K562 (cell line): ENCODE measurements around the gene SOST. TPM values are rescaled to one million over a fixed set of nuclear protein-coding genes. Genes with fewer than 3 reads are reported as not detected.

ENCODE experiments used
- ATAC-seq: fragments of 200-7000 bp; cut with Tn5 transposase; 3 replicates; pipeline ENCODE4 v1.9.1; 2020; ENCODE audit warnings: moderate library complexity
- BruUV-seq: library from RNA; stranded (reverse); fragments of 400-500 nt; replicated peaks from 2 replicates; lab custom pipeline; 2021; lab: Mats Ljungman, UMichigan
- CTCF ChIA-PET: fragments of 300-600 bp; formaldehyde crosslinking; extraction: SDS; loops from one replicate; lab custom pipeline; 2021; ENCODE audit warnings: low intra/inter-chr PET ratio; lab: Yijun Ruan, JAX
- POLR2A ChIA-PET: fragments of 300-600, 350-650 bp; sonication (Branson Sonifier 250); formaldehyde crosslinking; extraction: SDS; loops from one replicate; lab custom pipeline; 2021; ENCODE audit warnings: antibody characterized with exemption, inconsistent platforms; lab: Yijun Ruan, JAX
- DNase-seq, 4 experiments: peaks; one replicate each; pipeline versions ENCODE4 v3.0.0 to v3.0.0-alpha.2; 2011 to 2018; ENCODE audit warnings: low spot score in 3 of 4, mixed read lengths in 3 of 4; ENCODE audit errors: extremely low read depth in 1 of 4
- FAIRE-seq: peaks from 2 replicates; lab custom pipeline; 2011; peaks lifted over from hg19 to GRCh38; lab: Jason Lieb, UNC
- H2AFZ ChIP-seq: 2 replicates; pipeline ENCODE4 v1.6.0; 2011; ENCODE audit warnings: low read depth, low read length, control low read depth, inconsistent platforms
- H3K27ac ChIP-seq: fragments of 200-600 bp; 3 replicates; pipeline ENCODE4 v1.8.0; 2011; ENCODE audit warnings: low read depth, mild to moderate bottlenecking, control low read depth, inconsistent platforms, low read length, moderate library complexity, mixed read lengths; ENCODE audit errors: extremely low read depth
- H3K27me3 ChIP-seq, 2 experiments: fragments of 300-600 bp in 1 of 2; 2 replicates in 1 of 2; 3 replicates in 1 of 2; pipeline versions ENCODE4 v1.6.0 to v1.8.0; 2011; ENCODE audit warnings: inconsistent platforms in 2 of 2, low read length in 2 of 2, mild to moderate bottlenecking in 1 of 2, mixed read lengths in 1 of 2, moderate library complexity in 1 of 2; ENCODE audit not compliant: control insufficient read depth in 2 of 2, insufficient read depth in 2 of 2
- H3K36me3 ChIP-seq: fragments of 300-600 bp; 3 replicates; pipeline ENCODE4 v1.8.0; 2011; ENCODE audit warnings: mild to moderate bottlenecking, low read length, inconsistent platforms; ENCODE audit not compliant: control insufficient read depth, insufficient read depth
- H3K4me1 ChIP-seq, 2 experiments: fragments of 200-600 bp in 1 of 2; replicated peaks in 1 of 2; 2 replicates in 1 of 2; 3 replicates in 1 of 2; pipeline versions ENCODE4 v1.5.1 to v1.8.0; 2011; ENCODE audit warnings: inconsistent platforms in 2 of 2, low read length in 2 of 2, mild to moderate bottlenecking in 1 of 2, mixed read lengths in 1 of 2, moderate library complexity in 1 of 2; ENCODE audit not compliant: control insufficient read depth in 2 of 2, insufficient read depth in 2 of 2
- H3K4me2 ChIP-seq: 2 replicates; pipeline ENCODE4 v1.6.1; 2011; ENCODE audit warnings: low read length, control low read depth, inconsistent platforms, mixed read lengths; ENCODE audit not compliant: insufficient read depth
- H3K4me3 ChIP-seq: fragments of 200-600 bp; sonication (generic), shearing (Covaris generic); 2 replicates; pipeline ENCODE4 v1.5.1; 2016; ENCODE audit warnings: control low read depth, inconsistent platforms
- H3K79me2 ChIP-seq: fragments of 200-600 bp; 3 replicates; pipeline ENCODE4 v1.8.0; 2011; ENCODE audit warnings: low read length, inconsistent platforms; ENCODE audit not compliant: control insufficient read depth, insufficient read depth
- H3K9ac ChIP-seq, 2 experiments: 2 replicates each; pipeline versions ENCODE4 v1.6.0 to v1.6.1; 2011; ENCODE audit warnings: low read depth in 2 of 2, low read length in 2 of 2, control low read depth in 1 of 2, inconsistent platforms in 1 of 2, mild to moderate bottlenecking in 1 of 2, mixed read lengths in 1 of 2; ENCODE audit not compliant: insufficient read depth in 1 of 2
- H3K9me1 ChIP-seq: one replicate; pipeline ENCODE4 v1.6.0; 2011; ENCODE audit warnings: inconsistent platforms, mild to moderate bottlenecking, low read length, moderate library complexity; ENCODE audit not compliant: control insufficient read depth, insufficient read depth
- H3K9me3 ChIP-seq: replicated peaks from 2 replicates; pipeline ENCODE4 v1.5.1; 2011; ENCODE audit warnings: low read depth, low read length, inconsistent platforms; ENCODE audit not compliant: control insufficient read depth, insufficient read depth
- H4K20me1 ChIP-seq: replicated peaks from 2 replicates; pipeline ENCODE4 v1.6.1; 2011; ENCODE audit warnings: low read length, inconsistent platforms, mixed read lengths; ENCODE audit not compliant: control insufficient read depth, insufficient read depth
- ARID1B ChIP-seq: fragments of 450-650 bp; IDR thresholded peaks from 2 replicates; pipeline ENCODE4 v1.6.1; 2016; ENCODE audit warnings: antibody characterized with exemption, mild to moderate bottlenecking, inconsistent platforms
- CBFA2T2 ChIP-seq: fragments of 450-650 bp; conservative IDR thresholded peaks from 2 replicates; pipeline ENCODE4 v1.6.1; 2017; ENCODE audit warnings: mild to moderate bottlenecking
- EHMT2 ChIP-seq: fragments of 450-650 bp; IDR thresholded peaks from 2 replicates; pipeline ENCODE4 v1.6.1; 2018; ENCODE audit warnings: antibody characterized with exemption
- ETV6 ChIP-seq, 3 experiments: fragments of 150-350 bp in 1 of 3; sonication (generic) in 1 of 3; formaldehyde crosslinking in 1 of 3; IDR thresholded peaks; 2 replicates each; pipeline versions ENCODE4 v1.6.1 to v1.8.0; 2014 to 2022; ENCODE audit warnings: borderline replicate concordance in 2 of 3, low read depth in 2 of 3, antibody characterized with exemption in 1 of 3, low read length in 1 of 3, mild to moderate bottlenecking in 1 of 3, missing genetic modification reagents in 1 of 3
- EWSR1 ChIP-seq: fragments of 450-650 bp; IDR thresholded peaks from 2 replicates; pipeline ENCODE4 v1.6.1; 2018; ENCODE audit warnings: borderline replicate concordance, mild to moderate bottlenecking, low read depth, moderate library complexity; ENCODE audit not compliant: partially characterized antibody
- HCFC1 ChIP-seq: IDR thresholded peaks from 2 replicates; pipeline ENCODE4 v1.6.1; 2012; ENCODE audit warnings: low read depth, low read length, improper control_type of control experiment
- HDAC1 ChIP-seq, 2 experiments: fragments of 450-650 bp; IDR thresholded peaks; 2 replicates each; pipeline ENCODE4 v1.6.1; 2016 to 2017; ENCODE audit warnings: inconsistent platforms in 1 of 2, mild to moderate bottlenecking in 1 of 2, moderate library complexity in 1 of 2
- JUN ChIP-seq, 2 experiments: sonication (generic) in 1 of 2; formaldehyde crosslinking in 1 of 2; IDR thresholded peaks; 2 replicates each; pipeline versions ENCODE4 v1.6.1 to v1.8.0; 2012 to 2022; ENCODE audit warnings: borderline replicate concordance in 2 of 2, mild to moderate bottlenecking in 2 of 2, improper control_type of control experiment in 1 of 2, low read depth in 1 of 2, low read length in 1 of 2, missing genetic modification reagents in 1 of 2
- KDM5B ChIP-seq: fragments of 200-600 bp; sonication (generic); IDR thresholded peaks from 2 replicates; pipeline ENCODE4 v1.6.1; 2012; ENCODE audit warnings: low read depth, mild to moderate bottlenecking, moderate library complexity, low read length, control low read depth, inconsistent platforms; ENCODE audit not compliant: insufficient replicate concordance
- MBD2 ChIP-seq: sonication (generic); IDR thresholded peaks from 2 replicates; pipeline ENCODE4 v1.6.1; 2016; ENCODE audit warnings: low read depth, borderline replicate concordance
- MCM2 ChIP-seq: fragments of 450-650 bp; IDR thresholded peaks from 2 replicates; pipeline ENCODE4 v1.6.1; 2017; ENCODE audit warnings: low read depth, mild to moderate bottlenecking
- NFE2 ChIP-seq: IDR thresholded peaks from 2 replicates; pipeline ENCODE4 v1.6.1; 2014; ENCODE audit warnings: antibody characterized with exemption, low read depth
- PML ChIP-seq: IDR thresholded peaks from 2 replicates; pipeline ENCODE4 v1.6.1; 2012; ENCODE audit warnings: low read length, inconsistent platforms
- TAF7 ChIP-seq: fragments of 450-650 bp; IDR thresholded peaks from 2 replicates; pipeline ENCODE4 v1.6.1; 2016; ENCODE audit warnings: missing genetic modification characterization, missing compliant biosample characterization
- XRCC3 ChIP-seq: fragments of 450-650 bp; IDR thresholded peaks from 2 replicates; pipeline ENCODE4 v1.6.1; 2017; ENCODE audit warnings: mild to moderate bottlenecking, moderate library complexity
- ZFPM2 ChIP-seq: fragments of 250-450 bp; sonication (Bioruptor Pico); IDR thresholded peaks from 2 replicates; pipeline ENCODE4 v1.5.1; 2022; ENCODE audit warnings: mild to moderate bottlenecking
- ZNF212 ChIP-seq: fragments of 450-650 bp; formaldehyde crosslinking; IDR thresholded peaks from 2 replicates; pipeline ENCODE4 v1.4.0; 2020; ENCODE audit warnings: mild to moderate bottlenecking
- ZNF511 ChIP-seq: sonication (generic); formaldehyde crosslinking; IDR thresholded peaks from 2 replicates; pipeline ENCODE4 v1.8.0; 2022; ENCODE audit warnings: mild to moderate bottlenecking, missing genetic modification reagents
- WGBS: fragments of 100-300 bp; shearing (Covaris generic); methylation state at CpG from one replicate; pipeline ENCODE4 v1.1.6; 2016; ENCODE audit warnings: low coverage, mixed read lengths; ENCODE audit not compliant: insufficient coverage; ENCODE audit errors: missing lambda C conversion rate; 5-methylcytosine and 5-hydroxymethylcytosine counted together
- in situ Hi-C: fragments of 300-500 bp; cut with MboI; formaldehyde crosslinking; loops from 4 replicates; pipeline ENCODE4 v1.15.0; 2018; ENCODE audit warnings: inconsistent platforms, mixed read lengths
- intact Hi-C: fragments of 100-400 bp; cut with micrococcal nuclease; formaldehyde crosslinking; loops from 2 replicates; pipeline ENCODE4 v1.14.2; 2022
- polyA plus RNA-seq, 8 experiments: library from polyadenylated mRNA; depleted of rRNA in 4 of 8; stranded (reverse) in 5 of 8; unstranded in 3 of 8; fragments of >200 nt; fragmentation: Nextera tagmentation in 2 of 8; fragmentation: Illumina TruSeq in 1 of 8; extraction: Ambion mirVana in 2 of 8; extraction: Trizol in 1 of 8; gene quantifications; 2 replicates each; pipeline versions ENCODE4 v1.2.1 to v1.2.3, GENCODE V29; 2011 to 2014; ENCODE audit warnings: inconsistent platforms in 1 of 8, missing spikeins in 1 of 8
- total RNA-seq, 7 experiments: library from RNA; depleted of rRNA in 6 of 7; stranded (reverse); fragments of >200 nt in 6 of 7; fragmentation: Illumina TruSeq in 2 of 7; extraction: Trizol in 2 of 7; gene quantifications; 2 replicates each; pipeline versions ENCODE4 v1.2.1 to v1.2.3, GENCODE V29; 2011 to 2021; ENCODE audit warnings: low replicate concordance in 1 of 7
- TF ChIP-seq, protein P1 (sequence below): fragments of 450-650 bp; IDR thresholded peaks from 2 replicates; pipeline ENCODE4 v1.7.0; 2016; ENCODE audit warnings: borderline replicate concordance

The SOST gene
- total and polyA plus RNA-seq, 9 of the 15 experiments (the other 6 are each of a cell fraction or from before 2014, with no cell fraction given) = not detected

- TF ChIP-seq JUN (IDR thresholded peaks at IDR 0.05; ENCODE audit: borderline replicate concordance, low read depth, low read length) = no peak
- TF ChIP-seq JUN (CRISPR knock-in tag; IDR thresholded peaks at IDR 0.05; ENCODE audit: borderline replicate concordance) = no peak
- TF ChIP-seq MCM2 = no peak
- peak; percentile 52 for TF ChIP-seq HCFC1
- 0 out of 2 replicates have a peak, but pooled peaks have one; percentile 33 for TF ChIP-seq ZNF511 (CRISPR knock-in tag)
- no peak for TF ChIP-seq MBD2
- no peak for TF ChIP-seq ARID1B
Measured at GRCh38 chr17:43720311-43721060, 38.1 kb downstream of the SOST start (continued).

GRCh38 chr17:43719578-43719977, 39.0 kb downstream of the SOST start:
- no peaks in the 10 kb centered on the region for H3K36me3 ChIP-seq
- POLR2A ChIA-PET = no interaction called here
- DNase-seq (peak in 1 of 4 experiments; percentile 9), FAIRE-seq (peak; percentile 81), ATAC-seq (no peak)
- H3K9me1 ChIP-seq = no peaks in the 10 kb centered on the region
- no peaks in the 10 kb centered on the region for H4K20me1 ChIP-seq
- H2AFZ ChIP-seq = peak overlapping the region; percentile 84
- H3K79me2 ChIP-seq = no peaks in the 10 kb centered on the region
- intact Hi-C loops = no loop called here
- no TSS peak for BruUV-seq
- WGBS = 7% methylated on average over 3 of the region's 3 CpGs
- no peaks in the 10 kb centered on the region for H3K9me3 ChIP-seq
- peaks cover 10 to 22% of the 10 kb centered on the region in 2 experiments; a peak in 4 of 5 replicates for H3K27me3 ChIP-seq
- no peak overlapping the region for H3K27ac ChIP-seq
- in situ Hi-C loops = no loop called here
- CTCF ChIA-PET = no interaction called here
- peaks cover 7 to 14% of the 10 kb centered on the region in 2 experiments for H3K4me1 ChIP-seq
- H3K4me3 ChIP-seq = no peak overlapping the region
- H3K9ac ChIP-seq = no peak overlapping the region
- H3K4me2 ChIP-seq = 0 out of 2 replicates have a peak overlapping the region, but pooled peaks have one; percentile 22
- TF ChIP-seq EWSR1 (no peak), PML (no peak), CBFA2T2 (no peak), ZFPM2 (CRISPR knock-in tag) (no peak), ETV6 (IDR thresholded peaks at IDR 0.05; ENCODE audit: borderline replicate concordance in 1 of 2, low read depth in 2 of 2, low read length in 1 of 2) (no peak), ETV6 (CRISPR knock-in tag; IDR thresholded peaks at IDR 0.05; ENCODE audit: borderline replicate concordance) (no peak), KDM5B (no peak), MBD2 (no peak), EHMT2 (0 out of 2 replicates have a peak, but pooled peaks have one; percentile 23), TAF7 (no peak), ZNF212 (CRISPR knock-in tag) (no peak), XRCC3 (no peak), HDAC1 (IDR thresholded peaks at IDR 0.05) (peak in 1 of 2 experiments; percentile 12; a peak in 1 of 4 replicates), NFE2 (peak; percentile 55; the same call in 1 of the 2 replicates)
- TF ChIP-seq, protein P1, sequence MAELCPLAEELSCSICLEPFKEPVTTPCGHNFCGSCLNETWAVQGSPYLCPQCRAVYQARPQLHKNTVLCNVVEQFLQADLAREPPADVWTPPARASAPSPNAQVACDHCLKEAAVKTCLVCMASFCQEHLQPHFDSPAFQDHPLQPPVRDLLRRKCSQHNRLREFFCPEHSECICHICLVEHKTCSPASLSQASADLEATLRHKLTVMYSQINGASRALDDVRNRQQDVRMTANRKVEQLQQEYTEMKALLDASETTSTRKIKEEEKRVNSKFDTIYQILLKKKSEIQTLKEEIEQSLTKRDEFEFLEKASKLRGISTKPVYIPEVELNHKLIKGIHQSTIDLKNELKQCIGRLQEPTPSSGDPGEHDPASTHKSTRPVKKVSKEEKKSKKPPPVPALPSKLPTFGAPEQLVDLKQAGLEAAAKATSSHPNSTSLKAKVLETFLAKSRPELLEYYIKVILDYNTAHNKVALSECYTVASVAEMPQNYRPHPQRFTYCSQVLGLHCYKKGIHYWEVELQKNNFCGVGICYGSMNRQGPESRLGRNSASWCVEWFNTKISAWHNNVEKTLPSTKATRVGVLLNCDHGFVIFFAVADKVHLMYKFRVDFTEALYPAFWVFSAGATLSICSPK = no peak
